Esophagus mucosa (tissue), 1 donor: Measurements from ENCODE around the gene GPR137C. TPM values are rescaled to one million over a fixed set of nuclear protein-coding genes. Genes with fewer than 3 reads are reported as not detected.

Experiments used
- ATAC-seq: fragments of 200-7000 bp; cut with Tn5 transposase; one replicate; pipeline ENCODE4 v1.9.1; 2020
- total RNA-seq: library from RNA; stranded (reverse); gene quantifications from one replicate; pipeline ENCODE4 v1.2.4, GENCODE V29; 2023
- donor health status: DM: yes; HTN: yes; CAD: no.

GPR137C gene, protein sequence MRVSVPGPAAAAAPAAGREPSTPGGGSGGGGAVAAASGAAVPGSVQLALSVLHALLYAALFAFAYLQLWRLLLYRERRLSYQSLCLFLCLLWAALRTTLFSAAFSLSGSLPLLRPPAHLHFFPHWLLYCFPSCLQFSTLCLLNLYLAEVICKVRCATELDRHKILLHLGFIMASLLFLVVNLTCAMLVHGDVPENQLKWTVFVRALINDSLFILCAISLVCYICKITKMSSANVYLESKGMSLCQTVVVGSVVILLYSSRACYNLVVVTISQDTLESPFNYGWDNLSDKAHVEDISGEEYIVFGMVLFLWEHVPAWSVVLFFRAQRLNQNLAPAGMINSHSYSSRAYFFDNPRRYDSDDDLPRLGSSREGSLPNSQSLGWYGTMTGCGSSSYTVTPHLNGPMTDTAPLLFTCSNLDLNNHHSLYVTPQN
- 0.16 TPM for total RNA-seq

DNA sequence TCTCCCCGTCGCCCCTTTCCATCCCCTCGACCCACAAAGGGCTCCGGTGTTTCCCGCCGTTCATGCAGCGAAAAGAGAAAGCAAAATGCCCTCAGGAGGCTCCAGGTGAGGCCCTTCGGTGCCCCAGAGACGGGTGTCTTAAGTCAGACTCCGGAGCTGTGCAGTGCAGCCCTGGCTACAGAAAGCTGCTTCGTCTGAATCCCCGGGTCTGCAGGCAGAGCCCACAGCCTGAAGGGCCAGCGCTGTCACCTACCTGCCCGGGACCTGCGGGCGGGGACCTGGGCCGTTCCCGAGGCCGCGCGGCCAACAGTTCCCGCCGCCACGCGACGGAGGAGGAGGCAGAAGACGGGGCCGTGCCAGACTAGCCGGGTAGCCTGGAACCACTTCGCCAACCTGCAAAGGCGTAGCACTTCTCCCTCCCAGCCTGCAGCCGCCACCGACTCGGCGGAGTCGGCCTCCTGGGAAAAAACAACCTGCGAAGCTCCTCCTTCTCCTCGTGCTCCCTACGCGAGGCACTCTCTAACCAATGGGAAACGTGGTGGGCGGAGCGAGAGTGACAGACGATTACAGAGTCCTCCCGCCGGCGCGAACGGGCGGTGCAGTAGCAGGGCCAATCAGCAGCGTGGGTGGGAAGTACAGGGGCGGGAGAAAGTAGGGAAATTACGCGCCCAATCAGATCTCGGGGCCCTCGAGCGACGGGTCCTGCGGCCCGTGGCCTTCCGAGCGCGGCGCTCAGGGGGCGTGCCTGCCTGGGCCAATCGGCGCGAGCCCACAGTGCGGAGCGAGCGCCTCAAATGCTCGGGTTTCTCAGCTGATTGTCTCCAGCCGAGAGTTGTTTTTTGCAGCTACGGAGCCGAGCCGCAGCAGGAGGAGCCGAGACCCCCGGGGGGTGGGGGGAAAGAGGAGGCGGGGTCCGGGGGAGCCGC lies at the start of gene GPR137C, which contains the start of gene TXNDC16:
TSS of gene GPR137C (plus strand) at position 774 of the 926 bp plus-strand sequence. CDS start 312 bp downstream, outside the sequence.
TSS of gene TXNDC16 (minus strand) at position 443 of the 926 bp plus-strand sequence. CDS start 8,948 bp downstream, outside the sequence.
- ATAC-seq: peak; percentile 99

DNA sequence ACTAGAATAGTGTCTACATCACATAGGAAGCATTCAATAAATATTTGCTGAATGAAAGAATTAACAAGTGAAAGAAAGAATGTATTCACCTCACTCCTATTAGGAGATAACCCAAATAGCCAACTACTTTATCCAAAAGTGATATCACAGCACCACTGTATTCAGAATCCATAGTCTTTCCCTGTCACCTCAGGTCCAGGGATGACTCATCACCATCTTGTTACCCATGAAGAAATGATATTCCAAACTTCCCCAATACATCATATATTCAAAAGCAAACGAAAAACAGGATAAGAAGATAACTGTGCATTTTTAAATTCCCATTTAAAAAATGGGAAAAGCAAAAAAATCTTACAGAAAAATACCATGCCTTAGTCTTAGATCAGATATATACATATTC lies 39.4 kb upstream of the GPR137C start:
- ATAC-seq: no peak

DNA sequence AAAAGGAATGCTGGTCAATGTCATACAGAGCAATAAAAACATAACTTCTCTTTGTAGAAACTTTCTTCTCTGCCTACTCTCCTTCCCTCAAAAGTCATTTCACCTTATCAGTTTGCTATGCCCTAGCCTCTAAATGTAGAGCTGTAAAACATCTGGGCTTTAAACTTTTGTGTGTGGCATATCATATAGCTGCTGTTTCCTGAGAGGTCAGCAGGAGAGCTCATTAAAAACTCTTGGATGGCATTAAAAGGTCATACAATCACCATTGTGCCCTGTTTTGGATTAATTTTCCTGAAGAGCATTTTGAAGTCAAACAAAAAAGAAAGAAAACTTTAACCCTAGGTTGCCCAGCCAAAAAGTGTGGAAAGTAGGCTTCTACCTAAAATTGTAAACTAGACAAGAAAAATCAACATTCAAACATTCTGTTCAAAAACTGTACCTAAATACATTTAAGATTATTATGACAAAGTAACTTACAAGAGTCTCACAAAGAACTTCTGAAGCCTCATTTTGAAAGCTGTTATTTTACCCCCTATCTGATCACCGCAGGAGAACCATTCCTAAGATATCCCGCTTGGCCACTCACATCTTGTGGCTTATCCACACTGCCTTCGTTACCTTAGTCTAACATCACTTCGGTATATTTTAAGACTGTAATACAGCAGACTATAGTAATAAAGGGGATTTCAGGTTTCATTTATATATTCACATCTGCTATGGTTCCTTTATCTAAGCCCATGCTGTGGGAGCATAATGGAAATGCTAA lies 38.4 kb upstream of the GPR137C start:
- no peak for ATAC-seq

DNA sequence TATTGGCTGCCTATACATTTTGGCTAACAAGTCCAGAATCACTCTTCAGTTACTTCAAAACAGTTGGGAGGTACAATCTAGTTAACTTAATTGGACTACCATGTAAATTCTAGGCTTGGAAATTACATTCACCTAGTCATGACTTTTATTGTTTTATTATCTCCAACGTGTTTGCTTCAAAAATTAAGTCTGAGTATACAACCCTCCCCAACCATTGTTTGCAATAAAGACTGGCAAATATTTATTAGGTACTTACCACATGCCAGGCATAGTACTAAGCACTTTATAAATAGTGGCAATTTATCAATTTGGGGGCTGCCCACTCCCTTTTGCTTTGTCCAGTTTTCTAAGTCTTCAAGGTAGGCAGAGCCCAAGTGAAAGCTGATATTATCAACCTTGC lies 30.6 kb upstream of the GPR137C start:
- no peak for ATAC-seq

- ATAC-seq: no peak
These were observed 29.9 kb upstream of the GPR137C start for GRCh38 chr14:52522581-52523345.

DNA sequence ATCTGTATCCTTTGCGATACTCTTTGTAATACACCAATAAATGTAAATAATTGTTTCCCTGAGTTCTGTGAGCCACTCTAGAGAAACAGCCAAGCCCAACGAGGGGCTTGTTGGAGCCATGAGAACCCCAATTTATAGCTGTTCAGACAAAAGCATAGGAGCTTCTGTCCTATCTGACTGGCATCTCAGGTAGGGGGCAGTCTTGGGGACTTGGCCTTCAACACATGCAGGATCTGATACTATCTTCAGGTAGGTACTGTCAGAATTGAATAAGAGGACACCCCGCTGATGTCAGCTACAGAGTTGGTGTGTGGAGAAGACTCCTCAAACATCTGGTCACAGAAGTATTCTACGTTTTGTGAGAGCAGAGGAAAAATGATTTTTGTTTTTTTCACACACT lies 25.6 kb upstream of the GPR137C start:
- no peak for ATAC-seq

- no peak for ATAC-seq
These were observed 21.2 kb upstream of the GPR137C start for GRCh38 chr14:52531481-52531880.

DNA sequence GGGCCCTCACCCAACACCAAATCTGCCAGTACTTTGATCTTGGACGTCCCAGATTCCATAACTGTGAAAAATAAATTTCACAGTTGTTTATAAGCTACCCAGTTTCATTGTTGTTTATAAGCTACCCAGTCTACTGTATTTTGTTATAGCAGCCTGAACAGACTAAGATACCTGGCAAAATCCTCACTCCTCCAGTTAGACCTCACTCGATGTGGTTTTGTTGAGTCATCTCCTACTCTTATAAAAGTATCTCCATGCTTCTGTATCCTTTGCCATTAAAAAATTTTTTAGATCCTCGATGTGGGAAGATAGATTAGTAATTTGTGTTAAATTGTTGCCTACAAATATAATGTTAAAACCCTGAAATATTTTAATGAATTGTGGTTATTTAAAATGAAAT lies 16.4 kb upstream of the GPR137C start:
- ATAC-seq: no peak

GRCh38 chr14:52538623-52539022 lies 14.0 kb upstream of the GPR137C start:
- ATAC-seq: no peak

- ATAC-seq: no peak
These were observed 6.9 kb upstream of the GPR137C start for GRCh38 chr14:52545584-52546317.

- ATAC-seq: no peak
These were observed 6.3 kb upstream of the GPR137C start for GRCh38 chr14:52546318-52546670.

- ATAC-seq: no peak
These were observed 5.6 kb upstream of the GPR137C start for GRCh38 chr14:52547027-52547426.

DNA sequence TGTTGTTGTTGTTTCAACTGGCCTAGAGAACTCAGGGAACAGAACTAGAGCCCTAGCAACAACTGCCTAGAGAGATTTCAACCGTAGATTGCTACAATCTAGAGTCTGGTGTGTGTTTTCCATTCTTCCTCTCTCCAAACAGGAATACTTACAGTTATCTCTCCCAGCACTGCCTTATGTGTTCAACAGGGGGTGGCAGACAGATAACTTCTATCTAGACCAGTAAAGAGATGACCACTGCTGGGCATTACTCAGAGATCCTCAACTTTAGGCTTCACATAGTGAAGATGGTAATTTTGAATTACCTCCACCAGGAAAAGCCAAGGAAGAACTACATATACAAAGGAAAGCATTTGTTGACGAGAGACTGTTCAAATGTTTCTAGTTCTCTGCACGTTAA lies 5.1 kb upstream of the GPR137C start:
- ATAC-seq: no peak

- no peak for ATAC-seq
These were observed 2.0 kb upstream of the GPR137C start for GRCh38 chr14:52550661-52551060.

GRCh38 chr14:52551205-52551604 lies 1.4 kb upstream of the GPR137C start:
- no peak for ATAC-seq

- no peak for ATAC-seq
These were observed 957 bp upstream of the GPR137C start for GRCh38 chr14:52551696-52552062.

- peak; percentile 29 for ATAC-seq
These were observed 500 bp downstream of the GPR137C start for GRCh38 chr14:52553002-52553670.

- peak; percentile 33 for ATAC-seq
These were observed 1.3 kb downstream of the GPR137C start for GRCh38 chr14:52553671-52554575.

DNA sequence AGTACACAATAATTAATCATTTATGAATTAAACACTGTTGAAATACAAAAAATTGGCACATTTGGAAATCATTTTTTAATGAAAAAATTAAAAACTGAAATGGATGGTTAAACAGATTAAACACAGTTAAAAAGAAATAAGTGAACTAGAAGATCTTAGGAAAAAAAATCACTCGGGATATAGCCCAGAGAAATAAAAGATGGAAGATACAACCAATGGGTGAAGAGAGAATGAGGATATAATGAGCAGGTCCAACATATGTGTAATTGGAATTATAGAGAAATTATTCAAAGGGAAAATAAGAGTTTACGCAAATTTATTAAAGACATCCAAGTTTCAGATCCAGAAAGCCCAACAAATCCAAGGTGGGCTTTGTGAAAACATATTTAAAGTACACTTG lies 6.1 kb downstream of the GPR137C start:
- no peak for ATAC-seq

- ATAC-seq: no peak
These were observed 10.5 kb downstream of the GPR137C start for GRCh38 chr14:52563120-52563519.
